Activated CD4-positive, alpha-beta T cell treated with anti-CD3 and anti-CD28 coated beads, Interleukin-2, amount 50 U/mL, for 4 hours (primary cell): ENCODE measurements around the gene RBM11.

Experiments
- DNase-seq, 2 experiments: peaks; one replicate each; pipeline ENCODE4 v3.0.0-alpha.2; 2020

The RBM11 gene

DNA sequence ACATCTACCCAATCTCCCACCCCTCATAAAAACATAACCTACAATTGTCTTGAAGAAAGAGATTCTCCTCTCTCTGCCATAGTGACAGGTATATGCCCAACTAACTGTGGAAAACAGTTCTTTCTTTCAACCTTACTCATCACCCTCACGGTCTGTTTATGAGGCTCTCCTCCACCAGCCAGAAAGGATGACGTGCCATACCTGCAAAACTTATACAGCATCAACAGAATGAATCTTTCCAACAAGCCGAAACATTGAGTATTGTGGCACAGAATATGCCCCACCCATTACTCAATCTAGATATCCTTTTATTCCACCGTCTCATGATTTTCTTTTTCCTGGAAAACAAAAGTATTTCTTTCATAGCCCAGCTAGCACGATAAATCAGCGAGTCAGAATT is 55.7 kb downstream of the RBM11 start:
- DNase-seq = no peak

GRCh38 chr21:14273736-14274538 is 58.0 kb downstream of the RBM11 start:
- no peak for DNase-seq

- DNase-seq = no peak
These were observed 59.8 kb downstream of the RBM11 start for GRCh38 chr21:14275702-14276205.
